ENCODE measurements around the gene NCR1.
"Not testable (repeated sequence)": the region's sequence is repeated elsewhere in the genome, so short reads cannot be mapped to it uniquely, and the experiment has no call there.

NCR1 gene

GRCh38 chr19:54916822-54917221 is 10.9 kb downstream of the NCR1 start:
- no peak for DNase-seq

DNA sequence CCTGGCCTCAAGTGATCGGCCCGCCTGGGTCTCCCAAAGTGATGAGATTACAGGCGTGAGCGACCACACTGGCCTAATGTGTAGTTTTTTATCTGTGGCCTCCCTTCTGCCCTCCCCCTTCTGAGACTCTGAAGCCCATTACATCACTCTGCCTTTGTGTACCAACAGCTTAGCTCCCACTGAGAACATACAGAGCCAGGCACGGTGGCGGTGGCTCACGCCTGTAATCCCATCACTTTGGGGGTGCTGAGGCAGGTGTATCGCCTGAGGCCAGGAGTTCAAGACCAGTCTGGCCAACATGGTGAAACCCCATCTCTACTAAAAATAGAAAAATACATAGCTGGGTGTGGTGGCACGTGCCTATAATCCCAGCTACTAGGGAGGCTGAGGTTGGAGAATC is 12.6 kb downstream of the NCR1 start:
- DNase-seq = no peak

DNA sequence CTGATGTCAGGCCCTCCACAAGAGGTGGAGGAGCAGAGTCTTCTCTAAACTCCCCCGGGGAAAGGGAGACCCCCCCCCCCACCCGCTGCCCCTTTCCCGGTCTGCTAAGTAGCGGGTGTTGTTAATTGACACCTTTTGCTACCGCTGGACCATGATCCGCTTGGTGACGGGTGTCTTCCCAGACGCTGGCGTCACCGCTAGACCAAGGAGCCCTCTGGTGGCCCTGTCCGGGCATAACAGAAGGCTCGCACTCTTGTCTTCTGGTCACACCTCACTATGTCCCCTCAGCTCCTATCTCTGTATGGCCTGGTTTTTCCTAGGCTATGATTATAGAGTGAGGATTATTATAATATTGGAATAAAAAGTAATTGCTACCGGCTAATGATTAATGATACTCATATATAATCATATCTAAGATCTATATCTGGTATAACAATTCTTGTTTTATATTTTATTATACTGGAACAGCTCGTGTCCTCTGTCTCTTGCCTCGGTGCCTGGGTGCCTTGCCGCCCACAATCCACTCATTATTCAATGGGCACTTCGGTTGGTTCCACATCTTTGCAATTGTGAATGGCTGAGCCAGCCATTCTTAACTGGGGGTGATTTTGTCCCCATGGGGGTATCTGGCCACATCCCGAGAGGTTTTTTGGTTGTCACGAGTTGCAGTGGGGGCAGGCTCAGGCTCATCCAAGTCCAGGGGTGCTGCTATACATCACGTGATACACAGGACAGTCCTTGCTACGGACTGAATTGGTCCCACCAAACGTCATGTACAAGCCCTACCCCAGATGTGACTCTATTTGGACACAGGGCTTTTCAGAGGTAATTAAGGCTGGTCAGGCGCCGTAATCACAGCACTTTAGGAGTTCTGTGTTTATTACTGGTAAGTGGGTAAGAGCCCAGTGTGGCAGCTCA is 14.0 kb downstream of the NCR1 start:
- not testable (repeated sequence) for DNase-seq

DNA sequence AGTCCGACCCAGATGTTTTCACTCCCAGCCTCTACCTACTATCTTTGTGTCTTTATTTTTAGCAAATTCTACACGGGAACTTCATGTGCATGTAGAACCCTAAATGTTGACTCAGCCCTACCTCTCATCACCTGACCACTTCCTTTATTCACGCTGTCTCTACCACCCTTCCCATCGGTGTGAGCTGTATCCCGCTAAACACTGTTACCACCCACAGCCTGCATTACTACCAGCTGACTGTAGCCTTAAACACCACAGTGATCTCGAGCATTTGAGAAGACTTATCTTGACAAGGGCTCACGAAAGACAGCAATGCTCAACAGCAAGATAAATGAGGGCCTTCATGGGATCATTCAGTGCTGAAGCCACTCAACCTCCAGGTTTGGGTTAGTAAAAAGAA is 15.1 kb downstream of the NCR1 start:
- no peak for DNase-seq

- DNase-seq = no peak
Measured at GRCh38 chr19:54923276-54923675, 17.3 kb downstream of the NCR1 start.

GRCh38 chr19:54928299-54928698 is 22.4 kb downstream of the NCR1 start:
- no peak for DNase-seq

- no peak for DNase-seq
Measured at GRCh38 chr19:54937926-54938325, 32.0 kb downstream of the NCR1 start.

DNA sequence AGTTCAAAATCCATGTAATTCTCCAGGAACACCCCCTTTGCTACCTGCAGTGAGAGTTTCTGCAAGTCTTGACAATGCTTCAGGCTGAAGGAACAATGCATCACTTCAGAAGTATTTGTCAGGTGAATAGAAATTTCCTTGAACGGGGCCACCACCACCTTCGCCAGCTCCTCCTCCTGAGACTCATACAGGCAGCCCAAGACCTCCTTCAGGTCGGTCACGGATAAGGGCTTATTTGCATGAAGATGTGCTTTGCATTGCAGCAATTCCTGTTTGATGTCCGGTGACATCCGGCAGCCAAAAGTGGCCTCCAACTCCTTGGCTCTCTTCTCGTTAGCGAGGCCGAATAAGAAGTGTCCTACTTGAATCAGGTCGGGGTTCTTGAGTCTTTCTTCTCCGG is 33.0 kb downstream of the NCR1 start:
- no peak for DNase-seq

- DNase-seq = not testable (repeated sequence)
Measured at GRCh38 chr19:54939538-54939937, 33.6 kb downstream of the NCR1 start.

- DNase-seq = not testable (repeated sequence)
Measured at GRCh38 chr19:54943772-54944361, 37.9 kb downstream of the NCR1 start.

DNA sequence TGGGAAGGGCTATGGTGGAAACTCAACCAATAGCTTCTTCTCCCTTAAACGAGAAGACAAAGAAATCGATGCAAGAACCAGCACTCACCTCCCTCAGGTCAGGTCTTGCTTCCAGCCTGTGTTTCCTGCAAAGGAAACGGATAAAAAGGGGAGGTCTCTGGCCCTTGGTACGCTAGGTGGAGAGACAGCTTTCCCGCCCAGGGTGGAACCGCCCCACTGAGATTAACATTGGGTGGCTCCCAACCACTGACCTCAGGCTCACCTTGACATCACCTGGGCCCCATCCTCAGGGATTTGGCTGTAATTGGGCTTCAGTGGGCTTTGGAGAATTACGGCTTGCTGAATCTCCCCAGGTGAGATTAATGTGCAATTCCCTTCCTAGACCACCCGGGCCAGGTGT is 41.4 kb downstream of the NCR1 start, which contains the start of gene NLRP7:
TSS of gene NLRP7 (minus strand) at position 150 of the 400 bp plus-strand sequence.
- no peak for DNase-seq

DNA sequence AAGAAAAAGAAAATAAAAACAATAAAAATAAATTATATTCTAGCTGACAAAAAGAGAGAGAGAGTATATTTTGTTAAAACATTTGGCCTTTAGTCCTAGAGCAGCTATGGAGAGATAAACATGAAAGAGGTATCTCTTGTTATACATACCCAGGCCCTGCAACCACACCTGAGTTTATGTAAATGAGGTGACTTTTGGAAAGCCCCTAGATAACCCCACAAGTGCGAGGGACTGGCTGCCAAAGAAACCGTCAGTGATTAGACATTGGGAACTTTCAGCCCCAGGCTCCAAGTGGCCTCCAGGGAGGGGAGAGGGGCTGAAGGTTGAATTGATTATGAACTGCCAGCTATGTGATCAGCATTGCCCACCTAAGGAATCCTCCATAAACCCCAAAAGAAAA is 43.5 kb downstream of the NCR1 start:
- DNase-seq = no peak

GRCh38 chr19:54950580-54950979 is 44.6 kb downstream of the NCR1 start:
- DNase-seq = not testable (repeated sequence)

DNA sequence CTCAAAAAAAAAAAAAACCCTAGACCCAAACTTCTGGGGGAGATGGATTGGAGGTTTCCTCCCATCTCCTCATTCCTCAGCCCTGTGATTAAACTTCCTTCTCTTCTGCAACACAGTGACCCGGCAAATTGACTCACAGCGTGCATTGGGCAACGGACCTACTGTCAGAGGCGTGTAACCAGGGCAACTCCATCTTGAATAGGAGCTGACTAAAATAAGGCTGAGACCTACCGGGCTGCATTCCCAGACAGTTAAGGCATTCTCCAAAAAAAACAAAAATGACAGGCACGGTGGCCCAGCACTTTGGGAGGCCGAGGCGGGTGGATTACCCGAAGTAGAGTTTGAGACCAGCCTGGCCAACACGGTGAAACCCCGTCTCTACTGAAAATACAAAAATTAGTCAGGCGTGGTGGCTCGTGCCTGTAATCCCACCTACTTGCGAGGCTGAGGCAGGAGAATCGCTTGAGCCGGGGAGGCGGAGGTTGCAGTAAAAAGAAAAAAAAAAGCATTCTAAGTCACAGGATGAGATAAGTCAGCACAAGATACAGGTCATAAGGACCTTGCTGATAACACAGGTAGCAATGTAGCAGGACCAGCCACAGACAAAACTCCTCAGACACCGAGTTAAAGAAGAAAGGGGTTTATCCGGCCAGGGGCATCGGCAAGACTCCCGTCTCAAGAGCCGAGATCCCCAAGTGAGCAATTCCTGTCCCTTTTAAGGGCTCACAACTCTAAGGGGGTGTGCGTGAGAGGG is 46.8 kb downstream of the NCR1 start:
- no peak for DNase-seq

- not testable (repeated sequence) for DNase-seq
Measured at GRCh38 chr19:54953345-54953713, 47.4 kb downstream of the NCR1 start.

GRCh38 chr19:54955376-54955775 is 49.4 kb downstream of the NCR1 start:
- no peak for DNase-seq

DNA sequence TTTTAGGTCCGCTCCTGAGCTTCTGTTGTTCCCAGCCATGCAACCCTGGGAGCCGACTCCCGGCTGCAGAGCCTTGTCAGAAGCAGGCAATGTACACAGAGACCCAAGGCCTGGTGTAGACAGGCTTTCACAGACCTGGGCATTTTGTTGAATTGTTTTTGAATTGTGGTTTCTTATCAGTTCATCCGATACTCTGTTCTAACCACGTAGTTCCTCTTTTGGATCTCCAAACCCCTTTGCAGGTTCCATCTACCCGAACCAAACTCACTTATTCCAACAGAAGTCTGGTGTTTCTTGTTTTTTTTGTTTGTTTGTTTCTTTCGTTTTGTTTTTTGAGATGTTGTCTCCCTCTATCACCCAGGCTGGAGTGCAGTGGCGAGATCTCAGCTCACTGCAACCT is 53.9 kb downstream of the NCR1 start:
- no peak for DNase-seq

All from NCI-H1417 (cell line).